DND-41 (cell line): ENCODE data around the gene FBXO38.

Experiments used
- ATAC-seq: fragments of 200-7000 bp; cut with Tn5 transposase; 3 replicates; pipeline ENCODE4 v1.9.1; 2021; ENCODE audit warnings: low read depth; ENCODE audit not compliant: insufficient read depth
- DNase-seq: peaks from one replicate; pipeline ENCODE4 v3.0.0-alpha.2; 2020
- H2AFZ ChIP-seq: 2 replicates; pipeline ENCODE4 v1.6.0; 2012; ENCODE audit warnings: low read depth, low read length
- H3K27ac ChIP-seq: 2 replicates; pipeline ENCODE4 v1.5.1; 2012; ENCODE audit warnings: low read length, inconsistent platforms
- H3K27me3 ChIP-seq: fragments of 200-600 bp; sonication (generic); 2 replicates; pipeline ENCODE4 v1.6.0; 2012; ENCODE audit warnings: low read length, mild to moderate bottlenecking, inconsistent platforms; ENCODE audit not compliant: insufficient read depth, poor library complexity
- H3K36me3 ChIP-seq: 2 replicates; pipeline ENCODE4 v1.5.1; 2012; ENCODE audit warnings: low read length, inconsistent platforms; ENCODE audit not compliant: insufficient read depth
- H3K4me1 ChIP-seq: 2 replicates; pipeline ENCODE4 v1.5.1; 2012; ENCODE audit warnings: mild to moderate bottlenecking, low read length; ENCODE audit not compliant: insufficient read depth
- H3K4me2 ChIP-seq: 2 replicates; pipeline ENCODE4 v1.6.0; 2012; ENCODE audit warnings: mild to moderate bottlenecking, moderate library complexity, low read length, inconsistent platforms; ENCODE audit not compliant: insufficient read depth
- H3K4me3 ChIP-seq, 2 experiments: fragments of 200-600 bp in 1 of 2; shearing (Covaris generic) in 1 of 2; 2 replicates each; pipeline ENCODE4 v1.5.1; 2012 to 2016; ENCODE audit warnings: inconsistent platforms in 2 of 2, low read length in 2 of 2, mild to moderate bottlenecking in 2 of 2, low read depth in 1 of 2, moderate library complexity in 1 of 2
- H3K79me2 ChIP-seq: 2 replicates; pipeline ENCODE4 v1.6.0; 2012; ENCODE audit warnings: low read length, inconsistent platforms; ENCODE audit not compliant: insufficient read depth
- H3K9ac ChIP-seq: 2 replicates; pipeline ENCODE4 v1.6.0; 2012; ENCODE audit warnings: low read depth, mild to moderate bottlenecking, inconsistent platforms, low read length, moderate library complexity
- H3K9me3 ChIP-seq: 2 replicates; pipeline ENCODE4 v1.5.1; 2012; ENCODE audit warnings: low read length, moderate library complexity, mild to moderate bottlenecking, inconsistent platforms; ENCODE audit not compliant: insufficient read depth, severe bottlenecking
- H4K20me1 ChIP-seq: 2 replicates; pipeline ENCODE4 v1.6.0; 2012; ENCODE audit warnings: low read length; ENCODE audit not compliant: insufficient read depth
- CTCF ChIP-seq: IDR thresholded peaks from 2 replicates; pipeline ENCODE4 v1.5.1; 2012; ENCODE audit warnings: borderline replicate concordance, low read length, moderate library complexity, mild to moderate bottlenecking; ENCODE audit not compliant: poor library complexity, severe bottlenecking; ENCODE audit errors: extremely low read depth
- EZH2 ChIP-seq: IDR thresholded peaks from 3 replicates; pipeline ENCODE4 v1.6.1; 2012; ENCODE audit warnings: borderline replicate concordance, low read depth, mild to moderate bottlenecking, moderate library complexity, low read length, inconsistent platforms; ENCODE audit not compliant: severe bottlenecking

FBXO38 gene

GRCh38 chr5:148347706-148348105 lies 36.1 kb upstream of the FBXO38 start:
- Histone ChIP-seq H3K27ac (no peak overlapping the region), H3K4me1 (no peaks in the 10 kb centered on the region), H2AFZ (no peak overlapping the region), H3K4me3 (no peak overlapping the region), H3K79me2 (no peaks in the 10 kb centered on the region), H3K27me3 (no peaks in the 10 kb centered on the region), H3K9ac (no peak overlapping the region), H3K4me2 (no peak overlapping the region), H3K36me3 (no peaks in the 10 kb centered on the region), H3K9me3 (no peaks in the 10 kb centered on the region), H4K20me1 (no peaks in the 10 kb centered on the region)
- DNase-seq (no peak), ATAC-seq (no peak)
- TF ChIP-seq EZH2: no peak
- TF ChIP-seq CTCF: no peak

- H3K79me2 ChIP-seq: no peaks in the 10 kb centered on the region
- DNase-seq (no peak), ATAC-seq (no peak)
- no peak overlapping the region for H3K27ac ChIP-seq
- no peak overlapping the region for H3K4me3 ChIP-seq
- H2AFZ ChIP-seq: no peak overlapping the region
- no peak overlapping the region for H3K4me2 ChIP-seq
- no peaks in the 10 kb centered on the region for H3K27me3 ChIP-seq
- no peak overlapping the region for H3K9ac ChIP-seq
- no peak for TF ChIP-seq CTCF
- no peak for TF ChIP-seq EZH2
- no peaks in the 10 kb centered on the region for H4K20me1 ChIP-seq
- H3K36me3 ChIP-seq: no peaks in the 10 kb centered on the region
- no peaks in the 10 kb centered on the region for H3K4me1 ChIP-seq
- H3K9me3 ChIP-seq: no peaks in the 10 kb centered on the region
Measured at GRCh38 chr5:148352696-148353095, 31.1 kb upstream of the FBXO38 start.

- Histone ChIP-seq H3K79me2 (no peaks in the 10 kb centered on the region), H3K4me1 (no peaks in the 10 kb centered on the region), H3K36me3 (no peaks in the 10 kb centered on the region), H3K9ac (no peak overlapping the region), H3K4me2 (no peak overlapping the region), H4K20me1 (no peaks in the 10 kb centered on the region), H3K27ac (no peak overlapping the region), H3K27me3 (no peaks in the 10 kb centered on the region), H2AFZ (no peak overlapping the region), H3K4me3 (no peak overlapping the region), H3K9me3 (no peaks in the 10 kb centered on the region)
- DNase-seq (no peak), ATAC-seq (no peak)
- TF ChIP-seq CTCF (no peak), EZH2 (no peak)
Measured at GRCh38 chr5:148353634-148354033, 30.1 kb upstream of the FBXO38 start.

GRCh38 chr5:148364343-148364742 lies 19.4 kb upstream of the FBXO38 start:
- no peak for TF ChIP-seq EZH2
- no peak for TF ChIP-seq CTCF
- H3K27me3 ChIP-seq: no peaks in the 10 kb centered on the region
- no peak overlapping the region for H3K27ac ChIP-seq

More at GRCh38 chr5:148364343-148364742, 19.4 kb upstream of the FBXO38 start:
- no peak overlapping the region for H3K4me2 ChIP-seq
- peaks cover 6% of the 10 kb centered on the region; the same call in 1 of the 2 replicates for H3K4me1 ChIP-seq
- no peaks in the 10 kb centered on the region for H3K36me3 ChIP-seq
- DNase-seq (no peak), ATAC-seq (0 out of 3 replicates have a peak, but pooled peaks have one; percentile 39)
- no peak overlapping the region for H2AFZ ChIP-seq
- no peaks in the 10 kb centered on the region for H4K20me1 ChIP-seq
- H3K4me3 ChIP-seq: no peak overlapping the region
- H3K9ac ChIP-seq: no peak overlapping the region
- H3K79me2 ChIP-seq: no peaks in the 10 kb centered on the region
- no peaks in the 10 kb centered on the region for H3K9me3 ChIP-seq
